Measurements from ENCODE around the gene ZDHHC23. TPM values are rescaled to one million over a fixed set of nuclear protein-coding genes. Genes with fewer than 3 reads are reported as not detected.

The ZDHHC23 gene
- total RNA-seq, result 3.0 TPM
- long read RNA-seq, partial matches to known transcripts, result 0 of 4 reads
- long read RNA-seq, other reads (novel, unspliced or antisense), result 4 of 4 reads

DNA sequence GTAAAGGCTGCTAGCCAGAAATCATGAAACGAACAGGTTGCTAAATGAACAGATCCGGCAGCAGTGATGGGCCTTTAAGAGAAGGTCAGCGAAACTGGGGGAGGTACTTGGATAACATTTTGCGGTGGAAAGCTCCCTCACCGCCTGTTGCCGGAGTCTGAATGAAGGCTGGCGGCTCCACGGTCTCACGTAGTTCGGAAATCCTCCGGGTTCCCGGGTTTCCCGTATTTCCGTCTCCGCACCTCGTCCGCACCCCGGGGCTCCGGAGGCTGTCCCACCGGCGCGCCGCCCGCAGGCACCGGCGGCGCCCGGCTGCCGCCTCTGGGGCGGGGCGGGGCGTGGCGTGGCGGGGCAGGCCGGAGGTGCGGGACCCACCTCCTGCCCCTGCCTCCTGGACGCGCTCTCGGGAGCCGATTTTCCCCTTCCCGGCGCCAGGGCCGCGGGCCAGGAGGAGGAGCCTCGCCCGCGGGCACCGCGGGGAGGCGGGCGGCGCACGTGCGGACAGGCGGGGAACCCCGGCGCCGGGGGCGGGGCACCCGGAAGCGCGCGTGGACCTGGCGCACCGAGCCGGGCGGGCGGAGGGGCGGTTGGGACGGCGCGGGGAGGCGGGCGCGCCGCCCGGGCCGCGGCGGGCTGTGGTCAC lies at the start of gene ZDHHC23:
Gene ZDHHC23, plus strand, starts transcription at position 642 of the 643 bp plus-strand sequence. CDS start 790 bp downstream, outside the sequence.
- intact Hi-C loops (cut with DNase I), result loop anchor here (10.0 kb wide), 1 partner anchor 107 kb away; the partner anchor contains the start of genes CCDC191 and QTRT2
- ATAC-seq (ENCODE audit: poor library complexity) (peak; percentile 94), DNase-seq (peak; percentile 84)

DNA sequence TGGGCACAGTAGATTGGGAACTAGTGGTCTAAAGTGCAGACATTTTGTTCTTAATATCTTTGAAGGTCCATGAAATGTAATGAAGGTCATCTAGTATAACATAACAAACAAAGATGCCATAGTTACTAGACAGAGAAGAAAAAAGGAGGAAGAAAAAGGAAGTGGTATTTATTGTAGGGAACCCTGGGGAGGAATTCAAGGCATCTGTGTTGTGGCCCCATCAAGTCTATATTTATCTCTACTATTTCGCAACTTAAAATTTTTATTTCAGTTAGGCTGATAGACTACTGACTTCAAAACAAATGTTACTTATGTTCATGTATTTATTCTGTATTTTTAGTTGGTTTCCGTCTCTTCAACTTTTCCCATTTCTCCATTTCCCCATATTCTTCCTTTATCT lies 48.9 kb upstream of the ZDHHC23 start:
- ATAC-seq (ENCODE audit: poor library complexity) (no peak), DNase-seq (no peak)
- intact Hi-C loops (cut with DNase I), result no loop called here

DNA sequence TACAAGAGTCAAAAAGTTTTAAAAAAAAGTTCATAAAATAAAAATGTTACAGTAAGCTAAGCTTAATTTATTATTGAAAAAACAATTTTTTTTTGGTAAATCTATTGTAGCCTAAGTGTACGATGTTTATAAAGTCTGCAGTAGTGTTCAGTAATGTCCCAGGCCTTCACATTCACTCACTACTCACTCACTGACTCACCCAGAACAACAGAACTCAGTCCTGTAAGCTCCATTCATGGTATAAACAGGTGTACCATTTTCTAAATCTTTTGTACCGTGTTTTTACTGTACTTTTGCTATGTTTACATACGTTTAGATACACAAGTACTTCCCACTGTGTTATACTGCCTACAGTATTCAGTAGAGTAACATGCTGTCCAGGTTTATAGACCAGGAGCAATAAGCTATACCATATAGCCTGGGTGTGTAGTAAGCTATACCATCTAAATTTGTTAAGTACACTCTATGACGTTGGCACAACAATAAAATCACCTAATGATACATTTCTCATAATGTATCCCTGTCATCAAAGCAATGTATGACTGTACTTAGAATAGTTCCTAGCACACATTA lies 41.2 kb upstream of the ZDHHC23 start:
- intact Hi-C loops (cut with DNase I), result no loop called here
- ATAC-seq (ENCODE audit: poor library complexity), result no peak
- no peak for DNase-seq

GRCh38 chr3:113908133-113908532 lies 39.7 kb upstream of the ZDHHC23 start:
- ATAC-seq (ENCODE audit: poor library complexity) (no peak), DNase-seq (no peak)
- intact Hi-C loops (cut with DNase I), result no loop called here

GRCh38 chr3:113910966-113911365 lies 36.8 kb upstream of the ZDHHC23 start:
- intact Hi-C loops (cut with DNase I), result no loop called here
- DNase-seq (no peak), ATAC-seq (ENCODE audit: poor library complexity) (no peak)

DNA sequence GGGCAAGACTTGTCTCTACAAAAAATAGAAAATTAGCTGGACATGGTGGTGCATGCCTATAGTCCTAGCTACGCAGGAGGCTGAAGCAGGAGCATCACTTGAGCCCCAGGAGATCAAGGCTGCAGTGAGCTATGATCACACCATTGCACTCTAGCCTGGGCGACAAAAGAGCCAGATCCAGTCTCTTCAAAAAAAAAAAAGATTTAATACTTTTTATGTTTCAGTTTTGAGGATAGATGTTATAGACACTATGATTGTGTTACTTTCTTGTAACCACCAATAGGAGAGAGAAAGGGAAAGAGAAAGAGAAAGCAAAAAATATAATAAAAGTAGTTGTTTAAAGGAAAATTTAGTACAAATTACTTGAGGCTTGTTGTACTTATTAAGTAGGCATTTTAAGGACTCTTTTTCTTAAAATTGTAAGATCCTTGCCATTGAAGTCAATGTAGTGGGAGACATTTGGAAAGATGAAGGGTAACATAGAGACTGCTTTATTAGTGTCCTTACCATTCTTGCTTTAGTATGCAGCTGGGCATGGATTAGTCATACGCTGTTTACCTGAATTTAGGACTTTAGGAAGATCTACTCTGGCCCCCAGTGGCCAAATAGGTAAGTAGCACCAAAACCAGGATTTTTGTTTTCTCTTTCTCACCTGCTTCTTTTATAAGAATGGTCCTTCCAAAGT lies 35.1 kb upstream of the ZDHHC23 start:
- DNase-seq, result no peak
- no peak for ATAC-seq (ENCODE audit: poor library complexity)
- intact Hi-C loops (cut with DNase I), result no loop called here

DNA sequence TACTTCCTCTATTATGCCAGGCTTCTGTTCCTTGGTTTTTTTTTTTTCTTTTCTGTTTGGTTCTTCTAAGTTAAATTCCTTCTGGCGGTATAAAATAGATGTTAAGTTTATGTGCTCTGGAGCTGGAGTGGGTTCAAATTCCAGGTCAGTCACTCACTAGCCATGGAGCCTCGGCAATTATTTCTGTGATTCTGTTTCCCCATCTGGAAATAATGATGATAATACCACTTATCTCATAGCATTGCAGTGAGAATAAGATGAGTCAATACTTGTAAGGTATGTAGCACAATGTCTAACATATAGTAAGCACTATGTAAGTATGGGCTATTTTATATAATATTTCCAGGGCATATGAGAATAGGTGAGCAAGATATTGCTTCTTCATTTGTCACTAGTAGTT lies 33.2 kb upstream of the ZDHHC23 start:
- DNase-seq, result no peak
- ATAC-seq (ENCODE audit: poor library complexity), result no peak
- intact Hi-C loops (cut with DNase I), result no loop called here

- DNase-seq (no peak), ATAC-seq (ENCODE audit: poor library complexity) (no peak)
- intact Hi-C loops (cut with DNase I), result no loop called here
Measured at GRCh38 chr3:113927556-113927955, 20.3 kb upstream of the ZDHHC23 start.

- DNase-seq (no peak), ATAC-seq (ENCODE audit: poor library complexity) (no peak)
- intact Hi-C loops (cut with DNase I), result loop anchor here (10.0 kb wide), 1 partner anchor 108 kb away; the partner anchor contains the start of genes CCDC191 and QTRT2
Measured at GRCh38 chr3:113946831-113947230, 982 bp upstream of the ZDHHC23 start.

DNA sequence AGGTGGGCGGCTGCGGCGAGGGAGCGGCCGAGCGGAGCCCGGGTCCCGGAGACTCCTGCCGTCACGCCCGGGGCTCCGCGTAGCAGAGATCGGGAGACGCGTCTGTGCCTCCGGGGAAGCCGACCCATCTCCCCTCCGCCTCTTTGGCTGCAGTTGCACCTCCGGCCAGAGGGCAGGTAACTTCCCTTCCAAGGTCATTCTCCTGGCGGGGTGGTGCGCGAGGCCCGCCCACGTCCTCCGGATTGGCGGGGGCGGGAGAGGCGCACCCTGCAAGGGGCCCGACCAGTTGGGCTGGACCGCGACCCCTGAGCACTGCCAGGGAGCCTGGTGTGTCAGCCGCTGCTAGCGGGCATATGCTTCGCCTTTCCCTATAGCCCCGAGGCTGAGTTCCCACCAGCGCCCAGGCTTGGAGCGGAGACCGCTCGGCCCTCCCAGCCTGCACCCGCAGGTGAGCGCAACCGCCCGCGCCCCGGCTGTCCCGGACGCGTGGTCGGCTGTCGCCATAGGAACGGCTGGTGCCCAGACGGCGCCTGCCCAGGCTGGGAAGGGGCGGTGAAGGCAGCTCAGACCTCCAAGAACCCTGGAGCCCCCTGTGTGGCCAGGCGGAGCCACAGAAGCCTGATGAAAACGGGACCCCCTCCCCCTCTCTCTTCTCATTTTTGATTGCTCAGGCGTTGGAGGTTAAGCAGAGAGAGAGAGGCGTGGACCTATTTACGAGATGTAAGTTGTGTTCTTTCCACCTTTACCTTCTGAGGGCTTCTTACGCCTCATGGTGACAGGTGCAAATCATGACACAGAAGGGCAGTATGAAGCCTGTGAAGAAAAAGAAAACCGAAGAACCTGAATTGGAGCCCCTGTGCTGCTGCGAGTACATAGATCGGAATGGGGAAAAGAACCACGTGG lies 453 bp downstream of the ZDHHC23 start:
- peak; percentile 55 for ATAC-seq (ENCODE audit: poor library complexity)
- intact Hi-C loops (cut with DNase I), result loop anchor here (10.0 kb wide), 1 partner anchor 107 kb away; the partner anchor contains the start of genes CCDC191 and QTRT2
- no peak for DNase-seq

DNA sequence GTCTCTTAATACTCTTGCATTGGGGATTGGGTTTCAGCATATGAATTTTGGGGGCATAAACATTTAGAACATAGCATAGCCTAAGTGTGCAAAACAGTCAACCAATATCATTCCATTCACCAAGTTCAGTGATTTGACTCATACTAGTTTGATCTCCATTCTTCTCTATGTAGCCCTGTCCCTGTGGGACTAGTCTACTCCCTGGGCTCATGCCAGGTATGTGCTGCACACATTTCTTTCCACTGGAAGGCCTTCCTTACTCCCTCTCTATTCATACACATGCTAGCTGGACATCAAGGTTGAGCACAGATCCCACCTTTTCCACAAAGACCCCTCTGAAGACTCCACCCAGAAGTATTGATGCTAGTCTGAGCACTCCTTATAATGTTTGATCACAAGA lies 5.1 kb downstream of the ZDHHC23 start:
- ATAC-seq (ENCODE audit: poor library complexity), result no peak
- intact Hi-C loops (cut with DNase I), result no loop called here

DNA sequence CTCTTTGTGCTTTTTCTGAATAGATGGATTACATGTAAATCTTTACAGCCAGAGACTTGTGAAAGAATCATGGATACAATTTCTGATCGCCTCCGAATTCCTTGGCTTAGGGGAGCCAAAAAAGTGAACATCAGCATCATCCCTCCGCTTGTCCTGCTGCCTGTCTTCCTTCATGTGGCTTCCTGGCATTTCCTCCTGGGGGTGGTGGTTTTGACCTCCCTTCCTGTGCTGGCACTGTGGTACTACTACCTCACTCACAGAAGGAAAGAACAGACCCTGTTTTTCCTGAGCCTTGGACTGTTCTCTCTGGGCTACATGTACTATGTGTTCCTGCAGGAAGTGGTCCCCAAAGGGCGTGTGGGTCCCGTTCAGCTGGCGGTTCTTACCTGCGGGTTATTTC lies 5.9 kb downstream of the ZDHHC23 start:
- no peak for DNase-seq
- no peak for ATAC-seq (ENCODE audit: poor library complexity)
- intact Hi-C loops (cut with DNase I), result no loop called here

More for the DNA sequence above, 5.1 kb downstream of the ZDHHC23 start:
- DNase-seq, result no peak

- DNase-seq (no peak), ATAC-seq (ENCODE audit: poor library complexity) (no peak)
- intact Hi-C loops (cut with DNase I), result no loop called here
Measured at GRCh38 chr3:113954091-113954685, 6.4 kb downstream of the ZDHHC23 start.

DNA sequence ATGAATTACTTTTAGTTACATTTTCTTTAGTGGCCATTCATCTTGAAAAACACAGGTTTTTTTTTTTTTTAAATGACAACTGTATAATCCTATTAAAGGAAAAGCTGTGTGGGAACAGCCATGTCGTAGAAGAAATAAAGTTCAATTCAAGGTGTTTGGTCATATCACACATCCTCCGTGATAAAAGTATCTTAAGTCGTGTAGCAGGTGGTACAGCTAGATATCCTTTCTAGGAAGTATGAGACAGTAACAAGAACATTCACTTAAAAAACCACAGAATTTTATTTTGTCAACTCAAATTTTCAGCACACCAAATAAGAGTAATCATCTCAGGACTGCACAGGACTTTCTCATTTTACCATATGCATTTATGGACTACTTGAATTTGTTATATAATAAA lies 16.1 kb downstream of the ZDHHC23 start:
- ATAC-seq (ENCODE audit: poor library complexity), result no peak
- intact Hi-C loops (cut with DNase I), result no loop called here

DNA sequence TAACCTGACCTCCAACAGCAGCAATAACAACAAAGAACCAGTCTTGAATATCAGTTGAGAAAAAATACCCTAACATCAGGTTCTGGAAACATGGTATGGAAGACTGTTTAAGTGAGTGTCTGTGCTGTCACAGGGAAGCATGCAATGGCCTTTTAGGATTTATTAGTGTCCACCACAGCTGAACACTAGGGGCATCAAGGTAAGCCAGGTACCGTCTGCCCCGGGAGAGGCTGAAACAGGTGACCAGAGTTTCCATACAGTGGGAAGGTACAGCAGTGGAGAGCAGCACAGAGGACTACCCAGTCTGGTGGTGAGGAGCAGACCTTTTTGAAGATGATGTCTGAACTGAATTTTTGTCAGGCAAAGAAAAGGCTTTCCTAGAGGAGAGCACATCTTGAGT lies 18.4 kb downstream of the ZDHHC23 start:
- DNase-seq, result no peak
- intact Hi-C loops (cut with DNase I), result no loop called here
- no peak for ATAC-seq (ENCODE audit: poor library complexity)

More for the DNA sequence above, 16.1 kb downstream of the ZDHHC23 start:
- no peak for DNase-seq

DNA sequence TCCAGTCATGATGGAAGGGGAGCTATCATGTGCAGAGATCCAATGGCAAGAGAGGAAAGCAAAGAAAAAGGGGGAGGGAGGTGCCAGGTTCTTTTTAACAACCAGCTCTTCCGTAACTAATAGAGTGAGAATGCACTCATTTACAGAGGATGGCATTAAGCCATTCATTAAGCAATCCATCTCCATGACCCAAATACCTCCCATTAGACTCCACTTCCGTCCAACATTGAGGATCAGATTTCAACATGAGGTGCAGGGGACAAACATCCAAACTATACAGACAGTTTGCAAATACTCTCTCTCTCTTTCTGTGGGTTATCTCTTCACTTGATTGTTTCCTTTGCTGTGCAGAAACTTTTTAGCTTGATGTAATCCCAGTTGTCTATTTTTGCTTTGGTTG lies 21.2 kb downstream of the ZDHHC23 start:
- ATAC-seq (ENCODE audit: poor library complexity) (peak; percentile 73), DNase-seq (no peak)
- intact Hi-C loops (cut with DNase I), result no loop called here

DNA sequence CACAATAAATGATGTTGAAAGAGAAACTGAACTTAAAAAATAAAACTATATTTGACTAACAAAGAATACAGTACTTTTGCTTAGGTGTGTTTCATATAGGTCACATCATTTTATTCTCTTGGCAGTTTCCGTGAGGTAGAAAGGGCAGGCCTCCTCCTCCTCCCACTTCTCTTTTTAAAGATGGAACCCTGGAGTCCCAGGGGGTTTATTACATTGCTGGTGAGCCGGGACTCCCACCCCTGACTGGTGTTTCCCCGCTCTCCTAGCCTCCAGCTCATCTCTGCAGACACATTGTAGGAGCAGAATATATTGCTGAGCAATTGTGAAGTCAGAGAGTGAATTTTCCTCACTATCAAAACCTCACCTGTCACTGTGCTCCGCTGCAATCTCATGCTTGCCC lies 30.0 kb downstream of the ZDHHC23 start:
- intact Hi-C loops (cut with DNase I), result no loop called here
- DNase-seq, result no peak

GRCh38 chr3:113979916-113980315 lies 32.1 kb downstream of the ZDHHC23 start:
- ATAC-seq (ENCODE audit: poor library complexity), result no peak
- DNase-seq, result no peak
- intact Hi-C loops (cut with DNase I), result no loop called here

More for the DNA sequence above, 30.0 kb downstream of the ZDHHC23 start:
- ATAC-seq (ENCODE audit: poor library complexity), result no peak
